Fibroblast of mammary gland (primary cell): ENCODE measurements around the gene PRDM16.

ENCODE experiments used
- DNase-seq: peaks from one replicate; pipeline ENCODE4 v3.0.0-alpha.2; 2010; ENCODE audit warnings: low read depth
- H3K4me3 ChIP-seq: 2 replicates; pipeline ENCODE4 v1.5.1; 2011; ENCODE audit warnings: low read depth, mild to moderate bottlenecking, low read length, moderate library complexity; ENCODE audit not compliant: control insufficient read depth
- TF ChIP-seq, protein P1 (sequence below): conservative IDR thresholded peaks from 2 replicates; pipeline ENCODE4 v1.5.1; 2011; ENCODE audit warnings: low read depth, low read length, inconsistent platforms; ENCODE audit not compliant: control insufficient read depth, insufficient read depth

The PRDM16 gene

DNA sequence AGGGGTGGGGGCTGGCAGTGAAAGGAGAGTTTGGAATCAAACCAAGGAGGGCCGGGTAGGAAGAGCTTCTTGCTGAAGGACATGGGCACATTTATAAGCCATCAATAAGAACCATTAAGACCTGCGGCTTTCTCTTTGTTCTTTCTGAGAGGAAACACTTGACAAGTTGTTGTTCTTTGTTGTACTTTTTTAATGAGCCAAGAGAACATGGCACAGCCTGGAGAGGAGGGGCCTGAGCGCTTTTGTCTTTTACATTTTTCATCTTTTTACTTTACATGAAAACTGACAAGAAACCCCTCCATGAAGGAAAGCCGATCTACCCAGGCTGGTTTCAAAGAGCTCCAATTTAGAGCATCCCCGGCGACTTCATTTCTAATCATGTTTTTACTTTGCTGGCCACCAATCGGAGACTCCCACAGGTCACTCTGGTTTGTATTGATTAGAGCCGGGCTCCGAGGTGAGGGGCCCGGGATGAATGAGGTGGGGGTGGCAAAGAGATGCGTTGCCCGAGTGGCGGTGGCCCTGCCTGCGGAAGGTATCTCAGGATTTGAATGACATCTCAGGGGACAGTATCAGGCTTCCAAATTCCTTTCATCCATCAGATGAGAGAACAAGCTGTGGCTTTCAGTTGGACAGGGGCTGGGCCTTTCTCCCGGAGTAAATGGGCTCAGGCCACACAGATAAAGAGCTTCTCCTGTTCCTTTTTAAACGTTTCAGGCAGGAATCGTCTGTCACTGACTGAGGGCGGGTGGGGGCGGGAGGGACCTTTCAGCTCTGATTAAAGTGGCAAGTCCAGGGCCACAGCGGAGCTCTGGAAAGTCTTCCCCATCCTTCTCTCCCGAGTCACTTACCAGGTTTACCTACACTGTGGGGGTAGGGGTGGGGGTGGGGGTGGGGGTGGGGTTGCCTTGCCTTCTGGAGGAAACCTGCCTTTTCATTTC, 246.7 kb downstream of the PRDM16 start:
- TF ChIP-seq, protein P1, sequence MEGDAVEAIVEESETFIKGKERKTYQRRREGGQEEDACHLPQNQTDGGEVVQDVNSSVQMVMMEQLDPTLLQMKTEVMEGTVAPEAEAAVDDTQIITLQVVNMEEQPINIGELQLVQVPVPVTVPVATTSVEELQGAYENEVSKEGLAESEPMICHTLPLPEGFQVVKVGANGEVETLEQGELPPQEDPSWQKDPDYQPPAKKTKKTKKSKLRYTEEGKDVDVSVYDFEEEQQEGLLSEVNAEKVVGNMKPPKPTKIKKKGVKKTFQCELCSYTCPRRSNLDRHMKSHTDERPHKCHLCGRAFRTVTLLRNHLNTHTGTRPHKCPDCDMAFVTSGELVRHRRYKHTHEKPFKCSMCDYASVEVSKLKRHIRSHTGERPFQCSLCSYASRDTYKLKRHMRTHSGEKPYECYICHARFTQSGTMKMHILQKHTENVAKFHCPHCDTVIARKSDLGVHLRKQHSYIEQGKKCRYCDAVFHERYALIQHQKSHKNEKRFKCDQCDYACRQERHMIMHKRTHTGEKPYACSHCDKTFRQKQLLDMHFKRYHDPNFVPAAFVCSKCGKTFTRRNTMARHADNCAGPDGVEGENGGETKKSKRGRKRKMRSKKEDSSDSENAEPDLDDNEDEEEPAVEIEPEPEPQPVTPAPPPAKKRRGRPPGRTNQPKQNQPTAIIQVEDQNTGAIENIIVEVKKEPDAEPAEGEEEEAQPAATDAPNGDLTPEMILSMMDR: no peak
- DNase-seq: no peak
- H3K4me3 ChIP-seq: no peak overlapping the region

DNA sequence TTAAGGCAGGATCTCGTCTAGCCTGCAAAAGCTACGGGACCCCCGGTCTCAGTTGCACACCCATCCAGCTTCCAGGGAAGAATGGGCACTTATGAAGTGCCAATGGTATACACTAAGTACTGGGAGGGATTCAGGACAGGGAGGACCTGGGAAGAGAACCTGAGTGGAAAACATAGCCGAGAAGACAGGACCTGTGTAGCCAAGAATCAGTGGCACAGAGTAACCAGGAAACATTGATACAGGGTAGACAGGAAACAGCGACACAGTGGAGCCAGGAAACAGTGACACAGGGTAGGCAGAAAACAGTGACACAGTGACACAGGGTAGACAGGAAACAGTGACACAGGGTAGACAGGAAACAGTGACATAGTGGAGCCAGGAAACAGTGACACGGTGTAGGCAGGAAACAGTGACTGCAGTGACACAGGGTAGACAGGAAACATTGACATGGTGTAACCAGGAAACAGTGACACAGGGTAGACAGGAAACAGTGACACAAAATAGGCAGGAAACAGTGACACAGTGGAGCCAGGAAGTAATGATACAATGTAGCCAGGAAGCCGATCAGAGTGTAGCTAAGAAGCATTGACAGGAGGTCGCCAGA, 247.4 kb downstream of the PRDM16 start:
- DNase-seq: no peak
- no peak overlapping the region for H3K4me3 ChIP-seq
- TF ChIP-seq, protein P1: no peak

DNA sequence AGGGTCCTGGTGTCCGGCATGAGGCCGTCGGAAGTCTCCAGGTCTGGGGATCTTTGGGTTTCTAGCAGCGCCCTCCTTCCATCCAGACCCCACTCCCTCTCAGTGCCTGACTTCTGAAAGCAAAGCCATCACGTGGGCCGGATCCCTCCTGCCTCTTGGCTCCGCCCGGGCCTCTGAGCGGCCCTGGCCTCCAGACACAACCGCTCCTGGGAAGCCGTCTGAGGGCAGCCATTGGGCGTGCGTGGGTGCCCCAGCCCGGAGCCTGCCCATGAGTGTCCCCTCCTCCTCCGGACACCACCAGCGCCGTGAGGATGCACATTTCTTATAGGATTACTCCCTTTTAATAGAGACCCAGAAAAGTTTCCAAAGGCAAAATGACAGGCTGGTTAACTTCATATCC, 248.5 kb downstream of the PRDM16 start:
- DNase-seq: no peak
- no peak overlapping the region for H3K4me3 ChIP-seq
- TF ChIP-seq, protein P1: no peak

DNA sequence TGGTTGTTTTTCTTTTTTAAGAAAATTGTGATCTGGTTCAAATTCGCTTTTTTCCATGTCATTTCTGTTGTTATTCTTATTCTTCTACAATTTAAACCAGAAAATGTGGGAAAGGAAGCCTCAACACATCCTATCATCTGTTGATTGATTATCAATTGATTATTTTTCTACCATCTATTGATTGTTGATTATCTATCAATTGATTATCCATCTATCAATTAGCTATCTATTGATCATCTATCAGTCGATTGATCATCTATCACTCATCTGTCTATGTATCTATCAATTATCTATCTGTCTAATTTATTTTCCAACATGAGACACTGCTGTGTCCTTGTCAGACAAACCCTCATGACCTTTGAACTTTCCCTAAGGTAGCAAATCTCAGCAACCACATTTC, 249.3 kb downstream of the PRDM16 start:
- no peak for DNase-seq
- TF ChIP-seq, protein P1: no peak
- H3K4me3 ChIP-seq: no peak overlapping the region

DNA sequence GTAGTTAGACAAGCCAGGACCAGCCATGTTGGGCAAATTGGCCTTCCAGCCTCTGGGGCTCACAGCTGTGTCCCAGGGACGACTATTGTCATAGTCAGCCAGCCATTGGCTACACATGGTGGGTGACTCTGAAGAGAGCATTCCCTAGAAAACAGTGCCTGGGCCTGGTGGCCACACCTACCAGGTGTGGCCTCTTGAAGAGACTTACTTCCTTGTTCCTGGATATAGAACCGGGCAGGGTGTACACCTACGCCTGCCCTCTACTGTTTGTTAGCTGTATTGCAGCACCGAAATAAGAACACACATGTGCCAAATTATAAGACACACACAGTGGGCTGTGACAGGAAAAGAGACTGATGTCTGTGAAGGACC, 250.9 kb downstream of the PRDM16 start:
- H3K4me3 ChIP-seq: no peak overlapping the region
- DNase-seq: peak; percentile 60
- TF ChIP-seq, protein P1: peak; percentile 79

DNA sequence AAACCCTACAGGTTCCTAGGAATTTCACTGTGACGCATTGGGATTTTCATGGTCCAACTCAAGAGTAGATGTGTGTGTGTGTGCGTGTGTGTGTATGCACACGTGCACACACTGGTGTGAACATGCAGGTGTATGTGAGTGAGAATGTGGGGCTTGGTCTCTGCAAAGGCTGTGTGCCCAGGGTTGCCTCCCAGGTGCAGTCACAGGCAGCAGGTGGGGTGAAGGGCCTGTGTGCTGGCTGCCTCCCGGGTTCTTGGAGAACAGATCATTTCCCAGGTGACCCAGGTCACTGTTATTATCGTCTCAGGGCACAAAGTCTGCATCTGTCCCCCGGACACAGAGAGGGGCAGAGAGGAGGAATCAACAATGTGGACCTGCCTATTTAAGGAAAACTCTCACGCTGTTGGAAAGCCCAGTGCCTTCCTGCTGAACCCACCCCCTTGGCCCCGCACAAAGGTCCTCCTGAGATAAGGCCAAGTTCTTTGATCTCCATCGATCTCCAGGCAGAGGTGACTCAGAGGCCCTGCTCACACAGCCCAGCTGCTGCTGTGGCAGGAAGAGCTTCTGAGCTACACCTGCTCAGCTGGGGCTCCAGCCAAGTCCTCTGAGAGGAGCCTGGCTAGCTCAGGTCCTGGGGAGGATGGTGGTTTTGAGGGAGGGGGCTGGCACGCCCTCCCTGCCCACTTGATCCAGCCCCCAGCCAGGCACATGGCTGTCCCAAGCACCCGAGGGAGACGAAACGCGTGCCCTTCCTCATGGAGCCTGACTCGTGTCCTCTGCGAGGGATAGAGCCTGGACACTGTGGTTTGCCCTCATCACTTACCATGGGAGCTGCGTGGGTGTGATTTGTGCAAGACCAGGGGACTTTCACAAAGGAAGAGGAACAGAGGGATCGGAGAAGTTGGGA, 251.5 kb downstream of the PRDM16 start:
- TF ChIP-seq, protein P1: no peak
- peak; percentile 39 for DNase-seq
- H3K4me3 ChIP-seq: no peak overlapping the region
